GM13977 (cell line): ENCODE results near the gene COL4A1.

Experiments
- DNase-seq: peaks from one replicate; pipeline ENCODE4 v3.0.0; 2012; ENCODE audit warnings: low spot score
- CTCF ChIP-seq: IDR thresholded peaks from 2 replicates; pipeline ENCODE4 v1.5.1; 2012; ENCODE audit warnings: mild to moderate bottlenecking, control low read depth; ENCODE audit not compliant: insufficient read depth; ENCODE audit errors: extremely low read depth, missing control alignments
- in situ Hi-C: fragments of 300-500 bp; cut with MboI; formaldehyde crosslinking; loops from one replicate; pipeline ENCODE4 v1.12.0; 2022; ENCODE audit warnings: low sequenced_read_pairs, low pct_unique_long_range_greater_than_20kb, mixed read lengths, inconsistent platforms; ENCODE audit not compliant: unreplicated experiment

Gene COL4A1

DNA sequence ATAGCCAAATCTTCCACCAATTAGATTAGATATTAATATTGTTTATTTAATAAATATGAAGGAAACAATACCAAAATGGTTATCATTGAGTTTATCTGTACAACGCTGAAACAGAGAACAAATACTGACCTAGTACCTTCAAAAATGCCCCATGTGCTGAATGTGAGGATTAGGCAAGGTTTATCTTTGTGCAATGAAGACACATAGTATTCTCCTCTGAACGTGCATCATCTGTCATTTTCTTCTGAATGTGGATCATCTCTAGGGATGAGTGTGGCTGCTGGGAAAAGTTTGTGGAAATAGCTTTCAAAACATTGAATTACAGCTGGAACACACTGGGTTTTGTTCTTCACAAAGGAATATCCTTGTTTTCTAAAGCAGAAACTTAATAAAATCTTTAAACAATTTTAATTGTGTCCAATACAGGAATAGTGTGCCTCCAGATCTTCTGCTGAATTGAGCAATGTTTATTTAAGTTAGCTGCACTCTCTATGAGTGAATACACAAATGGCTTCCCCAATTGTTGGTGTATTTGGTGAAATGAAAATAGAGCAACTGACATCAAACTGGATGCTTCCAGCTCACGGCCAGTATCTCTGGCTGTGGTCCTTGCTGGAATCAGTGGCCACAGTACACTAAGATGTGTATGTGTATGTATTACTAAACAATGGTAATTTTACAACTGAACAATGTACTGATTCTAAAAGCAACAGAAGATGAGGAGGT is 6.7 kb downstream of the COL4A1 start:
- no peak for TF ChIP-seq CTCF
- in situ Hi-C loops = no loop called here
- no peak for DNase-seq

- DNase-seq = no peak
Observed at GRCh38 chr13:110299283-110299840, 7.6 kb downstream of the COL4A1 start.

DNA sequence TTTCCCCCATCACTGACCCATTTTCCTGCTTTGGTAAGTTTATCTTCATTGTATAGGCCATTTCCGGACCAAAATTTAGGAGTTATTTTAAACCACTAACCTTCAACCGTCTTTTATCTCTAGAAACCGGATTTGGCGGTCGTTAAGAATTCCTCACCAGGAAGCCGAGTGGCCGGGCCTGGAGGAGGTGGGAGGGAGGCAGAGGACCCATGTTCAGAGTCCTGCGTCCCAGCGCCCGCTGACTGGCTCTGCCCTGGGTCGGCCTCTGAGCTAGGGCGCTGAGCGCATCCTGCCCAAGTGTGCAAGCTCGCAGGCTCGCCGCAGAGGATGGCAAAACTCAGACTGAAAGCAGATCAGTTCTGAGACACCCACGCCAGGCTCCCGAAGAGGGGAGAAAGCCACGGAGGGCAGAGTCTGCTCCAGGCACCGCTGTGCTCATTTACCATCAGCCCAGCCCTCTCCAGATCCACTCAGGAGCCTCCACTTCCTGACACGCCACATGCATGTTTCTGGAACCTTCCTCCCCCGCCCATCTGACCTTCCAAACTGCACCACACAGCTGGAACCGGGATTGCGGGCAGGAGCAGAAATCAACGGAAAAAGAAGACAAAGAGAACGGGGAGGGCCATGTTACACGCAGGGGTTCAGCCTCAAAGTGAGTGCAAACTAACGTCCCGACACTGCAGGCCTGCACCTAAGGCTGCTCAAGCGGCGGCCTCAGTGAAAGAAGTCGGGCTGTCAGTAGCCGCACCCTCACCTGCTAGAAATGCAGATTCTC is 8.3 kb downstream of the COL4A1 start:
- in situ Hi-C loops = no loop called here
- DNase-seq = no peak
- TF ChIP-seq CTCF = no peak

More at GRCh38 chr13:110299283-110299840, 7.6 kb downstream of the COL4A1 start:
- TF ChIP-seq CTCF = no peak
- in situ Hi-C loops = no loop called here

DNA sequence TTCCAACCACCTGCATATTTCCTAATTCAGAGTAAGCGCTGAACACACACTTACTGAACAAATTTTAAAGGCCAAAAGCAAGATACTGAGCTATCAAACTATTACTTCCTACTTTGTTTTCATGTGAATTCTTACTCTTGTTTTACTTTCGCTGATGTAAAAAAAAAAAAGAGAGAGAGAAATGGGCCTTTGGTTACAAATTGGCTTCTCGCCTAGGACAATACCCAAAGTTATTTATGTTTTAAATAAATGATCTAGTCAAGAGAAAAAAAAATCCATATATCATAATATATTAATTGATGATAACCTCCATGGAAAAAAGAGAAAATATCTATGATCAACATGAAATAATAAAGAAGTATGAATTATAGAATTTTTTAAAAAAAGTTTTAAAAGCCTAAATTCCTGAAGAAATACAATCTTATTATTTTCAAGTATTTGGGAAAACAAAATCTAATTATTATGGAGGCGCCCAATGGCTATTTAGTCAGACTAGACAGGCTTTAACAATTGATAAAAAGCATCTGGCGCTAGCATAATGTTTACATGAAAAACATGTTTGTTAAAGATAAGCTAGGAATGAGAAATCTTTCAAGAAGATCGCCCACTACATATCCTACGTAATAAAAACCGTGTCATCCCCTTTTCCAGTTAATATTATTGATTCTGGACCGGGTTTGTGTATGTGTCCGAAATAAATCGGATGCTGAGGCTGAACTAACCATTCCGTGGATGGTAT is 9.0 kb downstream of the COL4A1 start:
- in situ Hi-C loops = no loop called here
- TF ChIP-seq CTCF = no peak
- no peak for DNase-seq

DNA sequence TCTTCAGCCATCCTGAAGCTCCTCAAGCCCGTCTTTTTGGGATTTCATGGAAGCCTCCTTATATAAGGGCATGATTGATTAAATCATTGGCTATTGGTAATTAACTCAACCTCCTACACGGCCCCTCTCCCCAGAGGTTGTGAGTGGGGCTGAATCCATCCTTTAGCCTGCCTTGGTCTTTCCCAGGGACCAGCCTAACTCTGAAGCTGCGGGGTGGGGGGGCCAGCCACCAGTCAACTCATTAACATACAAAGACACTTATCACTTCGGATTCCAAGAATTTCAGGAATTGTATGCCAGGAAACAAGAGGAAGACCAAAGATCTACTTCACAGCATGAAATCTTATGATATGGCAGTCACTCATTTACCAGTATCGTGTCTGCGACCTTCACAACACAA is 9.9 kb downstream of the COL4A1 start:
- no peak for TF ChIP-seq CTCF
- in situ Hi-C loops = no loop called here
- DNase-seq = no peak

DNA sequence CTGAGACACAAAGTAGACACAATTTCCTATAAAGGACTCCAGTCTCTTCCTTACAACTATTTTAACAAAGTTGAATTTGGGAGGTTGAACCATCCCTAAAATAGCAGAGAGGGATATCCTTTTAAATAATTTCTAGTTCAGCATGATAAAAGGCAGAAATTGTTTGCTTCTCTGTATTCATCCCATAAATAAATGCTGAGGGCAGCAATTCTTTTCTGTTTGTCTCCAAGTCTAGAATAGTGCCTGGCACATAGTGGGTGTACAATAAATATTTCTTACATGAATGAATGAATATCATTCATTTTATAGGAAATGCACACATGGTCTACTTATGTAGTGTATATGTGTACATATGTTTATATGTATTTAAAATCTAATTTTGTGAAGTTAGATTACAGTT is 12.3 kb downstream of the COL4A1 start:
- no peak for DNase-seq
- TF ChIP-seq CTCF = no peak
- in situ Hi-C loops = no loop called here
